IMR-90 (cell line): ENCODE measurements around the gene FAM20B.

Experiments used
- CEBPB ChIP-seq: IDR thresholded peaks from 2 replicates; pipeline ENCODE4 v1.6.1; 2012; ENCODE audit warnings: low read depth, low read length, improper control_type of control experiment
- CHD1 ChIP-seq: IDR thresholded peaks from 2 replicates; pipeline ENCODE4 v1.6.1; 2012; ENCODE audit warnings: low read depth, low read length, improper control_type of control experiment
- CTCF ChIP-seq: conservative IDR thresholded peaks from 2 replicates; pipeline ENCODE4 v1.5.1; 2012; ENCODE audit warnings: mild to moderate bottlenecking, low read depth, low read length, improper control_type of control experiment
- FOS ChIP-seq: fragments of 150-350 bp; IDR thresholded peaks from 2 replicates; pipeline ENCODE4 v1.6.1; 2016; ENCODE audit warnings: low read depth, low read length
- MAFK ChIP-seq: IDR thresholded peaks from 2 replicates; pipeline ENCODE4 v1.6.1; 2012; ENCODE audit warnings: low read depth, low read length, improper control_type of control experiment
- MXI1 ChIP-seq: IDR thresholded peaks from 2 replicates; pipeline ENCODE4 v1.6.1; 2012; ENCODE audit warnings: low read depth, mild to moderate bottlenecking, low read length, moderate library complexity, borderline replicate concordance
- POLR2A ChIP-seq: IDR thresholded peaks from 2 replicates; pipeline ENCODE4 v1.6.1; 2012; ENCODE audit warnings: mild to moderate bottlenecking, low read depth, low read length
- RAD21 ChIP-seq: IDR thresholded peaks from 2 replicates; pipeline ENCODE4 v1.6.1; 2012; ENCODE audit warnings: low read length, improper control_type of control experiment
- RCOR1 ChIP-seq: IDR thresholded peaks from 2 replicates; pipeline ENCODE4 v1.6.1; 2012; ENCODE audit warnings: mild to moderate bottlenecking, low read length, improper control_type of control experiment; ENCODE audit not compliant: insufficient replicate concordance
- RFX5 ChIP-seq: IDR thresholded peaks from 2 replicates; pipeline ENCODE4 v1.8.0; 2012; ENCODE audit warnings: low read depth, mild to moderate bottlenecking, low read length, moderate library complexity
- SMC3 ChIP-seq: fragments of 150-350 bp; IDR thresholded peaks from 2 replicates; pipeline ENCODE4 v1.6.1; 2016; ENCODE audit warnings: low read depth, mild to moderate bottlenecking, antibody characterized with exemption, low read length, moderate library complexity
- USF2 ChIP-seq: fragments of 150-350 bp; IDR thresholded peaks from 2 replicates; pipeline ENCODE4 v1.6.1; 2017; ENCODE audit warnings: mild to moderate bottlenecking, antibody characterized with exemption, low read length, low read depth

GRCh38 chr1:179002552-179003345, 22.9 kb upstream of the FAM20B start:
- TF ChIP-seq CTCF (peak; percentile 93), POLR2A (no peak; the same call in 1 of the 2 replicates), RAD21 (peak; percentile 95), CEBPB (no peak), MXI1 (no peak), RCOR1 (no peak), MAFK (no peak), FOS (no peak), USF2 (no peak), CHD1 (no peak), SMC3 (peak; percentile 93), RFX5 (no peak)
